Osteoblast (primary cell): ENCODE measurements around the gene KCTD11. TPM values are rescaled to one million over a fixed set of nuclear protein-coding genes. Genes with fewer than 3 reads are reported as not detected.

Experiments used
- DNase-seq: peaks from one replicate; pipeline ENCODE4 v3.0.0; 2011; ENCODE audit warnings: low spot score, mixed read lengths; ENCODE audit not compliant: insufficient read length; ENCODE audit errors: missing footprints
- H2AFZ ChIP-seq: 2 replicates; pipeline ENCODE4 v1.6.0; 2011; ENCODE audit warnings: mild to moderate bottlenecking, low read length
- H3K27ac ChIP-seq: 2 replicates; pipeline ENCODE4 v1.5.1; 2011; ENCODE audit warnings: mild to moderate bottlenecking, low read depth, low read length, moderate library complexity
- H3K27me3 ChIP-seq: 2 replicates; pipeline ENCODE4 v1.6.0; 2012; ENCODE audit warnings: mild to moderate bottlenecking, control low read depth, inconsistent platforms, low read length, moderate library complexity; ENCODE audit not compliant: insufficient read depth
- H3K36me3 ChIP-seq: 2 replicates; pipeline ENCODE4 v1.5.1; 2011; ENCODE audit warnings: mild to moderate bottlenecking, low read length, control low read depth, moderate library complexity; ENCODE audit not compliant: insufficient read depth
- H3K4me1 ChIP-seq: 2 replicates; pipeline ENCODE4 v1.5.1; 2011; ENCODE audit warnings: mild to moderate bottlenecking, low read length, control low read depth, moderate library complexity; ENCODE audit not compliant: insufficient read depth
- H3K4me2 ChIP-seq: 2 replicates; pipeline ENCODE4 v1.6.0; 2011; ENCODE audit warnings: mild to moderate bottlenecking, low read length; ENCODE audit not compliant: insufficient read depth
- H3K4me3 ChIP-seq: fragments of 200-600 bp; sonication (generic); 3 replicates; pipeline ENCODE4 v1.5.1; 2012; ENCODE audit warnings: mild to moderate bottlenecking, low read length, inconsistent platforms; ENCODE audit not compliant: insufficient read depth
- H3K79me2 ChIP-seq: 2 replicates; pipeline ENCODE4 v1.6.0; 2012; ENCODE audit warnings: mild to moderate bottlenecking, low read length, control low read depth, inconsistent platforms; ENCODE audit not compliant: insufficient read depth
- H3K9me3 ChIP-seq: 2 replicates; pipeline ENCODE4 v1.5.1; 2011; ENCODE audit warnings: low read depth, low read length, control low read depth
- H4K20me1 ChIP-seq: 2 replicates; pipeline ENCODE4 v1.6.0; 2012; ENCODE audit warnings: mild to moderate bottlenecking, low read length, control low read depth; ENCODE audit not compliant: insufficient read depth
- CTCF ChIP-seq: IDR thresholded peaks from 2 replicates; pipeline ENCODE4 v1.5.1; 2011; ENCODE audit warnings: mild to moderate bottlenecking, low read depth, low read length, moderate library complexity; ENCODE audit errors: extremely low read depth
- total RNA-seq: library from RNA; depleted of rRNA; stranded (reverse); fragments of >200 nt; gene quantifications from 2 replicates; pipeline ENCODE4 v1.2.3, GENCODE V29; 2012

Gene KCTD11
- total RNA-seq, 1 donor: 11.9 TPM

GRCh38 chr17:7317161-7317803 is 34.7 kb upstream of the KCTD11 start:
- H3K27ac ChIP-seq: no peak overlapping the region
- no peaks in the 10 kb centered on the region for H3K27me3 ChIP-seq
- peaks cover 28% of the 10 kb centered on the region for H3K4me1 ChIP-seq
- peaks cover 24% of the 10 kb centered on the region for H4K20me1 ChIP-seq
- peaks cover 67% of the 10 kb centered on the region for H3K36me3 ChIP-seq
- peak; percentile 82 for DNase-seq
- H3K79me2 ChIP-seq: peaks cover 25% of the 10 kb centered on the region
- no peak overlapping the region for H3K4me2 ChIP-seq
- no peak overlapping the region for H3K4me3 ChIP-seq
- TF ChIP-seq CTCF: no peak
- H2AFZ ChIP-seq: no peak overlapping the region
- no peaks in the 10 kb centered on the region for H3K9me3 ChIP-seq

GRCh38 chr17:7318121-7318860 is 33.7 kb upstream of the KCTD11 start:
- Histone ChIP-seq H3K4me1 (peaks cover 18% of the 10 kb centered on the region), H3K27ac (no peak overlapping the region), H3K9me3 (no peaks in the 10 kb centered on the region), H3K27me3 (no peaks in the 10 kb centered on the region), H2AFZ (no peak overlapping the region), H3K4me2 (no peak overlapping the region), H4K20me1 (peaks cover 14% of the 10 kb centered on the region), H3K4me3 (no peak overlapping the region), H3K79me2 (peaks cover 15% of the 10 kb centered on the region), H3K36me3 (peaks cover 67% of the 10 kb centered on the region)
- no peak for TF ChIP-seq CTCF
- peak; percentile 76 for DNase-seq

- H3K79me2 ChIP-seq: no peaks in the 10 kb centered on the region
- TF ChIP-seq CTCF: no peak
- H3K27ac ChIP-seq: no peak overlapping the region
- H3K36me3 ChIP-seq: peaks cover 82% of the 10 kb centered on the region
- peak; percentile 69 for DNase-seq
- no peak overlapping the region for H3K4me3 ChIP-seq
- no peaks in the 10 kb centered on the region for H3K9me3 ChIP-seq
- H3K27me3 ChIP-seq: no peaks in the 10 kb centered on the region
- H3K4me2 ChIP-seq: no peak overlapping the region
- H3K4me1 ChIP-seq: no peaks in the 10 kb centered on the region
- no peaks in the 10 kb centered on the region for H4K20me1 ChIP-seq
- no peak overlapping the region for H2AFZ ChIP-seq
These were observed 30.5 kb upstream of the KCTD11 start for GRCh38 chr17:7321466-7321865.

GRCh38 chr17:7322520-7323194 is 29.3 kb upstream of the KCTD11 start:
- H4K20me1 ChIP-seq: no peaks in the 10 kb centered on the region
- no peak overlapping the region for H2AFZ ChIP-seq
- H3K4me3 ChIP-seq: no peak overlapping the region
- H3K9me3 ChIP-seq: no peaks in the 10 kb centered on the region
- no peak overlapping the region for H3K27ac ChIP-seq
- no peaks in the 10 kb centered on the region for H3K27me3 ChIP-seq
- H3K4me2 ChIP-seq: no peak overlapping the region
- DNase-seq: peak; percentile 64
- no peak for TF ChIP-seq CTCF
- H3K4me1 ChIP-seq: no peaks in the 10 kb centered on the region
- H3K36me3 ChIP-seq: peaks cover 76% of the 10 kb centered on the region
- peaks cover 7% of the 10 kb centered on the region for H3K79me2 ChIP-seq
